ENCODE results near the gene SLC17A9.
A peak's percentile ranks its signal among the peaks of the same experiment; 100 is the strongest.

SLC17A9 gene

DNA sequence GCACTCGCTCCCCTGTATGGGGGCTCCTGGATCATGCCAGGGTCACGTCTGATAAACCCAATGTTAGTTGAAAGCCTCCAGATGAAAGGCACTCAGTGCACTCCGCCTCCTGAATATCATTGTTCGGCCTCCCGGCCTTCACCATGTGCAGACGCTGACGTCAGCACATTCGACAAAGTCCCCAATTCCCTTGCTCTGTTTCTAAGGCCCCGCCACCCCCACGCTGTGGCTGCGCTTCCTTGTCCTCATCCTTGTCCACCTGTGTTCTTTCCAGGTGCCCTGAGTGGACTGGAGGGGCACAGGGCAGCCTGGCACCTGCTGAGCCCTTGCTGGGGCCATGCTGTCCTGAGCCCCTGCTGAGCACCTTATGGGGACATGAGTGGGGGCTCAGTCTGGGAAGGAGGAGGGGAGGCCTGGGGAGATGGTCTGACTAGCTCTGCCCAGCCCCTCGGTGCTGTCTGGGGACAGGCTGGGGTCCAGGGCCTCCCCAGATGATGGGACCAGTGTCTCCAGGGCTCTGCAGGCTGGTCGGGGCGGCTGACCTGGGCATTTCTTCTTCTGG, 64.1 kb downstream of the SLC17A9 start:
- Histone ChIP-seq H3K9me3 (peaks cover 7% of the 10 kb centered on the region; the same call in 1 of the 2 replicates), H3K36me3 (no peaks in the 10 kb centered on the region), H3K4me3 (ENCODE audit: low read depth, low read length) (no peak overlapping the region), H3K27me3 (peaks cover 90% of the 10 kb centered on the region), H3K4me1 (no peaks in the 10 kb centered on the region; the same call in 1 of the 2 replicates)
- DNase-seq = peak; percentile 5
- TF ChIP-seq, protein P1, sequence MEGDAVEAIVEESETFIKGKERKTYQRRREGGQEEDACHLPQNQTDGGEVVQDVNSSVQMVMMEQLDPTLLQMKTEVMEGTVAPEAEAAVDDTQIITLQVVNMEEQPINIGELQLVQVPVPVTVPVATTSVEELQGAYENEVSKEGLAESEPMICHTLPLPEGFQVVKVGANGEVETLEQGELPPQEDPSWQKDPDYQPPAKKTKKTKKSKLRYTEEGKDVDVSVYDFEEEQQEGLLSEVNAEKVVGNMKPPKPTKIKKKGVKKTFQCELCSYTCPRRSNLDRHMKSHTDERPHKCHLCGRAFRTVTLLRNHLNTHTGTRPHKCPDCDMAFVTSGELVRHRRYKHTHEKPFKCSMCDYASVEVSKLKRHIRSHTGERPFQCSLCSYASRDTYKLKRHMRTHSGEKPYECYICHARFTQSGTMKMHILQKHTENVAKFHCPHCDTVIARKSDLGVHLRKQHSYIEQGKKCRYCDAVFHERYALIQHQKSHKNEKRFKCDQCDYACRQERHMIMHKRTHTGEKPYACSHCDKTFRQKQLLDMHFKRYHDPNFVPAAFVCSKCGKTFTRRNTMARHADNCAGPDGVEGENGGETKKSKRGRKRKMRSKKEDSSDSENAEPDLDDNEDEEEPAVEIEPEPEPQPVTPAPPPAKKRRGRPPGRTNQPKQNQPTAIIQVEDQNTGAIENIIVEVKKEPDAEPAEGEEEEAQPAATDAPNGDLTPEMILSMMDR (IDR thresholded peaks at IDR 0.05; ENCODE audit: low read depth, low read length) = no peak

DNA sequence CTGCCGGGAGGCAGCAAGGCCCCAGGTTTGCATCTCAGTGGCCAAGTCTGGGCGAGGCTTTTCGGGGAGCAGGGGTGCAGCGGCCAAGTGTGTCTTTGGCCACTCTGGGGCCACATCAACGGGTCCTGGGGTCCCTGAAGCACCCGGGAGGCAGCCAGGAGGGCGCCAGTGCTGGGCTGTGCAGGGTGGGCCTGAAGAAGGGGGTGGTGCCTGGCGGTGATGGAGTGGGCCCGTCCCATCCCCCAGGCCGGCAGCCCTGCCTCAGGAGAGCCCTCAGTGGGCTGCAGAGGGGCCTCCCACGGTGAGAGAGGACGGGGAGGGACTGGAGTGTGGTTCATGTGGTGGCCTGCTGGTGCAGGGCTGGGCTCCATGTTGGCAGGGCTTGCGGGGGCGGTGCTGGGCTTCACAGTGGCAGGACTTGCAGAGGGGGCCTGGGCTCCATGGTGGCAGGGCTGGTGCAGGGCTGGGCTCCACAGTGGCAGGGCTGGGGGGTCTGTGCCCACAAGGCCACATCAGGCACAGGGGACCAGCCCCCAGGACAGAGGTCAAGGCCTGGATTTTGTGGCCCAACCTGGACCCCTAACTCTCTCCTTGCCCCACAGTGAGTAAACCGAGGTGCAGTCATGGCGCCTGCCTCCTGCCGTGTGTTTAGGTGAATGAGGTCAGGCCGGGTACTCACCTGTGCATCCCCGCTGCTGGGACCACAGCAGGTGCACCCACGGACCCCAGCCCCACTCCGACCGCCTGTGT, 64.7 kb downstream of the SLC17A9 start:
- Histone ChIP-seq H3K4me1 (no peaks in the 10 kb centered on the region), H3K27me3 (peaks cover 90% of the 10 kb centered on the region), H3K9me3 (peaks cover 7% of the 10 kb centered on the region; the same call in 1 of the 2 replicates), H3K4me3 (ENCODE audit: low read depth, low read length) (no peak overlapping the region), H3K36me3 (no peaks in the 10 kb centered on the region)
- TF ChIP-seq, protein P1 (IDR thresholded peaks at IDR 0.05; ENCODE audit: low read depth, low read length) = no peak
- peak; percentile 9 for DNase-seq

DNA sequence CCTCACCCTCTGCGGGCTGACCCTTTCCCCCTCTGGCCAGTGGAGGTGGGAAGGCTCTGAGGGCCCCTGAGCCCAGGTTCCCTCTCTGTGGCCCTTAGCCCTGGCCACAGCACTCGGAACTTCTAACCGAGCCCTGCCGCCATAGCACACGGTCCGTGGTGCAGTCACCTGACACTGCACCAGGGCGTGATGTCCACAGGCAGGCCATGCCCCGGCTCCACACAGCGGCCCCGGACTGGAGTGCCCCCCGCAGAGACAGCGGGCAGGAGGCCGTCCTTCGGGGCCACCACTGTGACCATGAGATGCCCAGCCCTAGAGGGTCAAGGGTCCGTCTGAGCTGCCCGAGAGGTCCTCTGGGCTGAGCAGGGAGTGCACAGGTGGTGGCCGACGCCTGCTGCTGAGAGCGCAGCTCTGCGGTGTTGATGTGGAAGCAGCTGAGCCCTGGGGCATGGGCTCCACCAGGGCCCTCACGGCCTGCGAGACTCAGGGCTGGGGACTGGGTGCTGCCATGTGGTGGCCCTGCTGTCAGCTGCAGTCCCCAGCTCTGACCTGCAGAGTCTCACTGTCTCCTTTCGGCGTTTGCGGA, 65.4 kb downstream of the SLC17A9 start:
- no peak overlapping the region for H3K4me3 ChIP-seq (ENCODE audit: low read depth, low read length)

More for the DNA sequence above, 65.4 kb downstream of the SLC17A9 start:
- TF ChIP-seq, protein P1 (IDR thresholded peaks at IDR 0.05; ENCODE audit: low read depth, low read length) = no peak
- Histone ChIP-seq H3K4me1 (no peaks in the 10 kb centered on the region), H3K27me3 (peaks cover 90% of the 10 kb centered on the region), H3K36me3 (no peaks in the 10 kb centered on the region), H3K9me3 (peaks cover 1% of the 10 kb centered on the region; the same call in 1 of the 2 replicates)
- DNase-seq = peak; percentile 40

Measured in BE2C (cell line).